Heart left ventricle (tissue), 16 donors: ENCODE data around the gene CALM3. TPM values are rescaled to one million over a fixed set of nuclear protein-coding genes. Genes with fewer than 3 reads are reported as not detected.

Experiments
- ATAC-seq, 4 donors: fragments of 200-7000 bp; cut with Tn5 transposase; one replicate each; pipeline ENCODE4 v1.9.1; 2020 to 2022; ENCODE audit warnings: moderate library complexity in 4 of 4, mild to moderate bottlenecking in 3 of 4, moderate number of reproducible peaks in 1 of 4
- DNase-seq, 5 donors: peaks; one replicate each; pipeline ENCODE4 v3.0.0-alpha.2; 2020
- H3K27ac ChIP-seq, 12 donors: fragments of 200-600 bp; sonication (generic) in 4 of 12; one replicate each; pipeline versions ENCODE4 v1.5.0 to v1.8.0; 2016 to 2022; ENCODE audit warnings: mild to moderate bottlenecking in 2 of 12
- H3K27me3 ChIP-seq, 9 donors: fragments of 200-600 bp; sonication (generic) in 2 of 9; one replicate each; pipeline versions ENCODE4 v1.5.1 to v1.8.0; 2016 to 2022; ENCODE audit warnings: mild to moderate bottlenecking in 3 of 9
- H3K36me3 ChIP-seq, 9 donors: fragments of 200-600 bp; sonication (generic) in 2 of 9; one replicate each; pipeline versions ENCODE4 v1.5.0 to v1.8.0; 2018 to 2022; ENCODE audit warnings: mild to moderate bottlenecking in 2 of 9
- H3K4me1 ChIP-seq, 12 donors: fragments of 200-600 bp; sonication (generic) in 4 of 12; one replicate each; pipeline versions ENCODE4 v1.5.0 to v1.8.0; 2016 to 2022; ENCODE audit warnings: mild to moderate bottlenecking in 3 of 12
- H3K4me3 ChIP-seq, 12 donors: fragments of 200-600 bp; sonication (generic) in 4 of 12; one replicate each; pipeline versions ENCODE4 v1.5.0 to v1.8.0; 2017 to 2022; ENCODE audit warnings: mild to moderate bottlenecking in 9 of 12, moderate library complexity in 4 of 12
- H3K9me3 ChIP-seq, 12 donors: fragments of 200-600 bp; sonication (generic) in 4 of 12; one replicate each; pipeline versions ENCODE4 v1.5.0 to v1.8.0; 2016 to 2022; ENCODE audit warnings: mild to moderate bottlenecking in 1 of 12
- CTCF ChIP-seq, 12 donors: fragments of 200-600 bp; sonication (generic) in 4 of 12; IDR thresholded peaks; one replicate each; pipeline versions ENCODE4 v1.5.0 to v1.8.0; 2018 to 2022; ENCODE audit warnings: antibody characterized with exemption in 12 of 12, mild to moderate bottlenecking in 5 of 12
- POLR2A ChIP-seq, 2 donors: fragments of 450-650 bp; IDR thresholded peaks; one replicate each; pipeline ENCODE4 v1.6.1; 2017; ENCODE audit warnings: antibody characterized with exemption in 2 of 2, mild to moderate bottlenecking in 2 of 2, moderate library complexity in 2 of 2
- WGBS, 4 donors: extraction: QIAGEN DNeasy Blood & Tissue Kit in 2 of 4; methylation state at CpG; one replicate each; pipeline versions ENCODE4 v1.1.5 to v1.1.7; 2013 to 2018; 5-methylcytosine and 5-hydroxymethylcytosine counted together
- intact Hi-C, 10 donors: fragments of 100-400 bp; cut with DNase I; formaldehyde crosslinking; loops; one replicate each; pipeline versions ENCODE4 v1.11.1 to v1.14.2; 2022
- polyA plus RNA-seq, 2 donors: library from polyadenylated mRNA; stranded (reverse); fragments of 200-250 nt; gene quantifications; one replicate each; pipeline ENCODE4 v1.2.3, GENCODE V29; 2013
- total RNA-seq, 9 donors: library from RNA; depleted of rRNA in 2 of 9; stranded (reverse); fragments of >200 nt in 2 of 9; fragmentation: NEBNext Ultra II Directional in 3 of 9; extraction: Animal tissue kit (Norgen Biotek cat#: 25700) in 3 of 9; gene quantifications; one replicate each; pipeline versions ENCODE4 v1.1.0 to v1.2.4, GENCODE V29; 2016 to 2023
- donor health status: ischemic (EF 13 %, LVEDD 7.1; RV severe dilation, severe dysfunction).
- donor health status: healthy with polysubstance abuse.
- donor health status: DM: no; HTN: yes; CAD: no.
- donor health status: DM: no; HTN: no; CAD: no.
- donor health status: ischemic (EF 25% LVEDD 6.9; RV normal size, moderate dysfunction).
- donor health status: ischemic (EF 25% LVEDD 5.7; RV mildly dilated, moderate dysfunction).
- donor health status: healthy.
- donor health status: DM: yes; HTN: yes; CAD: no.
- donor health status: ischemic (EF 35%, LVEDD 5.7; RV mildly dilated, moderate dysfunction).
- donor health status: nonischemic (EF 11% LVEDD 7.7; RV severe dilation, severe dysfunction).
- donor health status: DM: yes; HTN: yes; CAD: no.
- donor health status: PGD.
- donor health status: ischemic (EF 29% LVEDD 5.4; RV normal size, mild dysfunction).
- donor health status: nonischemic (EF 23%, LVEDD 6.1; RV moderate dilation, normal function).

CALM3 gene
- total and polyA plus RNA-seq, 11 donors = 204 to 417 (median 290) TPM

GRCh38 chr19:46591870-46592269 lies 9.3 kb upstream of the CALM3 start:
- intact Hi-C loops = no loop called here
- H3K27ac ChIP-seq = peak overlapping the region in 1 of 12 donors; percentile 49
- peaks cover 0 to 13% (median 0%) of the 10 kb centered on the region in 12 donors for H3K4me1 ChIP-seq
- 78 to 90% (median 84%) methylated on average over 3 of the region's 3 CpGs for WGBS, 4 donors
- H3K9me3 ChIP-seq = no peaks in the 10 kb centered on the region
- no peak for DNase-seq
- no peak overlapping the region for H3K4me3 ChIP-seq
- H3K27me3 ChIP-seq = no peaks in the 10 kb centered on the region
- ATAC-seq = no peak
- TF ChIP-seq POLR2A (IDR thresholded peaks at IDR 0.05) = no peak
- TF ChIP-seq CTCF (IDR thresholded peaks at IDR 0.05) = no peak
- H3K36me3 ChIP-seq = no peaks in the 10 kb centered on the region

GRCh38 chr19:46596008-46596407 lies 5.1 kb upstream of the CALM3 start:
- WGBS, 4 donors = 72 to 81% (median 76%) methylated on average over 6 of the region's 6 CpGs
- H3K27ac ChIP-seq = no peak overlapping the region
- no peaks in the 10 kb centered on the region for H3K27me3 ChIP-seq
- H3K36me3 ChIP-seq = no peaks in the 10 kb centered on the region
- TF ChIP-seq POLR2A (IDR thresholded peaks at IDR 0.05) (no peak), CTCF (IDR thresholded peaks at IDR 0.05) (no peak)
- DNase-seq (no peak), ATAC-seq (no peak)
- no peak overlapping the region for H3K4me3 ChIP-seq
- intact Hi-C loops = no loop called here
- H3K9me3 ChIP-seq = peaks cover 0 to 17% (median 8%) of the 10 kb centered on the region in 12 donors
- peaks cover 0 to 20% (median 1%) of the 10 kb centered on the region in 12 donors for H3K4me1 ChIP-seq

GRCh38 chr19:46598372-46598917 lies 2.7 kb upstream of the CALM3 start:
- ATAC-seq (no peak), DNase-seq (no peak)
- Histone ChIP-seq H3K4me3 (no peak overlapping the region), H3K9me3 (peaks cover 0 to 17% (median 8%) of the 10 kb centered on the region in 12 donors), H3K27me3 (no peaks in the 10 kb centered on the region), H3K4me1 (peaks cover 0 to 24% (median 14%) of the 10 kb centered on the region in 12 donors), H3K36me3 (no peaks in the 10 kb centered on the region), H3K27ac (no peak overlapping the region)
- TF ChIP-seq CTCF (IDR thresholded peaks at IDR 0.05) = no peak
- no peak for TF ChIP-seq POLR2A (IDR thresholded peaks at IDR 0.05)
- WGBS, 4 donors = 94 to 96% (median 95%) methylated on average over 4 of the region's 4 CpGs
- intact Hi-C loops = no loop called here

- ATAC-seq (no peak), DNase-seq (peak in 1 of 5 donors; percentile 14)
- Histone ChIP-seq H3K4me1 (peaks cover 0 to 38% (median 28%) of the 10 kb centered on the region in 12 donors), H3K36me3 (no peaks in the 10 kb centered on the region), H3K4me3 (peak overlapping the region; percentile 86 to 100 (median 100)), H3K9me3 (peaks cover 0 to 17% (median 8%) of the 10 kb centered on the region in 12 donors), H3K27ac (peak overlapping the region in 11 of 12 donors; percentile 92 to 100 (median 99)), H3K27me3 (no peaks in the 10 kb centered on the region)
- 64 to 69% (median 66%) methylated on average over 9 of the region's 9 CpGs for WGBS, 4 donors
- intact Hi-C loops = loop anchor here in 1 of 10 donors (10.0 kb wide), 1 partner anchor 245 kb away; no protein-coding TSS in a partner anchor
- TF ChIP-seq CTCF (IDR thresholded peaks at IDR 0.05) = no peak
- TF ChIP-seq POLR2A (IDR thresholded peaks at IDR 0.05) = no peak
Observed at GRCh38 chr19:46599716-46600373, 1.3 kb upstream of the CALM3 start.
